ENCODE measurements around the gene RUNX3.

GRCh38 chr1:24957808-24958752 is 28.0 kb upstream of the RUNX3 start:
- no peak for TF ChIP-seq MAX (IDR thresholded peaks at IDR 0.05)
- no peak for TF ChIP-seq SIN3A (conservative IDR thresholded peaks at IDR 0.05 in 1 of 2, IDR thresholded peaks at IDR 0.05 in 1 of 2; ENCODE audit: low read depth in 1 of 2, low read length in 2 of 2)
- no peak for TF ChIP-seq POLR2A (IDR thresholded peaks at IDR 0.05; ENCODE audit: control extremely low read depth in 1 of 2, low read depth in 2 of 2, low read length in 2 of 2)
- TF ChIP-seq JUN (IDR thresholded peaks at IDR 0.05; ENCODE audit: low read depth, low read length): no peak
- TF ChIP-seq, protein P1, sequence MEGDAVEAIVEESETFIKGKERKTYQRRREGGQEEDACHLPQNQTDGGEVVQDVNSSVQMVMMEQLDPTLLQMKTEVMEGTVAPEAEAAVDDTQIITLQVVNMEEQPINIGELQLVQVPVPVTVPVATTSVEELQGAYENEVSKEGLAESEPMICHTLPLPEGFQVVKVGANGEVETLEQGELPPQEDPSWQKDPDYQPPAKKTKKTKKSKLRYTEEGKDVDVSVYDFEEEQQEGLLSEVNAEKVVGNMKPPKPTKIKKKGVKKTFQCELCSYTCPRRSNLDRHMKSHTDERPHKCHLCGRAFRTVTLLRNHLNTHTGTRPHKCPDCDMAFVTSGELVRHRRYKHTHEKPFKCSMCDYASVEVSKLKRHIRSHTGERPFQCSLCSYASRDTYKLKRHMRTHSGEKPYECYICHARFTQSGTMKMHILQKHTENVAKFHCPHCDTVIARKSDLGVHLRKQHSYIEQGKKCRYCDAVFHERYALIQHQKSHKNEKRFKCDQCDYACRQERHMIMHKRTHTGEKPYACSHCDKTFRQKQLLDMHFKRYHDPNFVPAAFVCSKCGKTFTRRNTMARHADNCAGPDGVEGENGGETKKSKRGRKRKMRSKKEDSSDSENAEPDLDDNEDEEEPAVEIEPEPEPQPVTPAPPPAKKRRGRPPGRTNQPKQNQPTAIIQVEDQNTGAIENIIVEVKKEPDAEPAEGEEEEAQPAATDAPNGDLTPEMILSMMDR (IDR thresholded peaks at IDR 0.05; ENCODE audit: control extremely low read depth in 1 of 3, insufficient read depth in 1 of 3, low read depth in 1 of 3, low read length in 3 of 3): no peak
- TF ChIP-seq SUZ12 (IDR thresholded peaks at IDR 0.05; ENCODE audit: low read length): no peak
- no peak for TF ChIP-seq EZH2 (IDR thresholded peaks at IDR 0.05; ENCODE audit: low read depth, low read length, severe bottlenecking)

Measured in H1 (cell line).